HuH-7 (cell line): ENCODE results near the gene MEX3B.
"Not testable (repeated sequence)": the region's sequence is repeated elsewhere in the genome, so short reads cannot be mapped to it uniquely, and the experiment has no call there.

Experiments
- DNase-seq: peaks from one replicate; pipeline ENCODE4 v3.0.0; 2011; ENCODE audit warnings: low spot score

The MEX3B gene

DNA sequence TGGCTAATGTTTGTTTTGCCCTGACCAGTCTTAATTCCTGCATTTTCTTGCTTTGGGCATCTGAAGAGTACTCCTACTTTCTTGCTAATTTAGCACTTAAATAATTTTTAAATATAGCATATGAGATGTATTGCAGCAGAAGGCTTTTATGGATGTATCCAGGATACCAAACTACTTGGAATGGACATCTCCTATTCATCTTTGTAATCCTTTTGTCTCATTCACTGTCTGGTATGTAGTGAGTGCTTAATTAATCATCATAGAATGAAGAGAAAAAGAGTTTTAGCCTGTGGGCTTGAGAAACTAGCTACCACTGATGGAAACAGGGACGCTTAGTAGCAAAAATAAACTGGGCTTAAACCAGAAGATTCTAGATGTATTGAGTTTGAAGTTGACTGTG lies 40.6 kb downstream of the MEX3B start:
- DNase-seq = no peak

DNA sequence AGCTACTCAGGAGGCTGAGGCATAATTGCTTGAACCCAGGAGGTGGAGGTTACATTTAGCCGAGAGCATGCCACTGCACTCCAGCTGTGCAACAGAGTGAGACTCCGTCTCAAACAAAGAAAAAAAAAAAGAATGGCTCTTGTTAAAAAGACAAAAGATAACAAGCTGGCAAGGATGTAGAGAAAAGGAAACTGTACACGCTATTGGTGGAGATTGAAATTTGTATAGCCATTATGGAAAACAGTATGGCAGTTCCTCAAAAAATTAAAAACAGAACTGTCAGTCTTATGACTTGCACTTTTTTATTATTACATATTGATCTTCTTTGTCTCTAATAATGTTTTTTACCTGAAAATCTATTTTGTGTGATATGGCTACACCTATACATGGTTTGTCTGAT lies 41.9 kb downstream of the MEX3B start:
- no peak for DNase-seq

DNA sequence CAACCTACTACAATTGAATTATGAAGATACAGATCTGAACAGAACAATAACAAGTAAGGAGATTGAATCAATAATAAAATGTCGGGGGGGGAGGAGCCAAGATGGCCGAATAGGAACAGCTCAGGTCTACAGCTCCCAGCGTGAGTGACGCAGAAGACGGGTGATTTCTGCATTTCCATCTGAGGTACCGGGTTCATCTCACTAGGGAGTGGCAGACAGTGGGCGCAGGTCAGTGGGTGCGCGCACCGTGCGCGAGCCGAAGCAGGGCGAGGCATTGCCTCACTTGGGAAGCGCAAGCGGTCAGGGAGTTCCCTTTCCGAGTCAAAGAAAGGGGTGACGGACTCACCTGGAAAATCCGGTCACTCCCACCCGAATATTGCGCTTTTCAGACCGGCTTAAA lies 50.7 kb downstream of the MEX3B start:
- DNase-seq = not testable (repeated sequence)

DNA sequence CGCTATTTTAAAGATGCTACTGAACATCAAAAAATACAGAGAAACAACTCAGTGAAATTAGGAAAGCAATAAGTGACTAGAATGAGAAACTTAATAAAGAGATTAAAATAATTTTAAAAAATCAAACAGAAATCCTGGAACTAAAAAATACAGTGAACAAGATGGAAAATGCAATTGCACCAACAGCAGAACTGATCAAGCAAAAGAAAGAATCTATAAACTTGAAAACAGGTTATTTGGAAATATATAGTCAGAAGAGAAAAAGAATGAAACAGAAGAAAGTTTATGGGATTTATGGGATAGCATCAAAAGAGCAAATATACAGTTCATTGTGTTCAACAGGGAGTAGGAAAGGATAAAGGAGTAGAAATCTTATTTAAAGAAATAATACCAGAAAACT lies 53.3 kb downstream of the MEX3B start:
- no peak for DNase-seq
